Prostate gland (tissue), 2 donors: Measurements from ENCODE around the gene NUP153.
"Not testable (repeated sequence)": the region's sequence is repeated elsewhere in the genome, so short reads cannot be mapped to it uniquely, and the experiment has no call there.

Experiments
- POLR2A ChIP-seq: fragments of 450-650 bp; IDR thresholded peaks from one replicate; pipeline ENCODE4 v1.6.1; 2016; ENCODE audit warnings: antibody characterized with exemption, mild to moderate bottlenecking
- POLR2AphosphoS5 ChIP-seq: sonication (generic); formaldehyde crosslinking; IDR thresholded peaks from one replicate; pipeline ENCODE4 v1.6.1; 2017; ENCODE audit warnings: antibody characterized with exemption
- TF ChIP-seq, protein P1 (sequence below), 4 experiments: fragments of 200-600 bp in 2 of 4; fragments of 450-650 bp in 2 of 4; sonication (generic) in 2 of 4; IDR thresholded peaks; 1 replicate in 3 of 4; 2 replicates in 1 of 4; pipeline ENCODE4 v1.5.1; 2016 to 2019; ENCODE audit warnings: antibody characterized with exemption in 4 of 4, mild to moderate bottlenecking in 2 of 4, moderate library complexity in 2 of 4

DNA sequence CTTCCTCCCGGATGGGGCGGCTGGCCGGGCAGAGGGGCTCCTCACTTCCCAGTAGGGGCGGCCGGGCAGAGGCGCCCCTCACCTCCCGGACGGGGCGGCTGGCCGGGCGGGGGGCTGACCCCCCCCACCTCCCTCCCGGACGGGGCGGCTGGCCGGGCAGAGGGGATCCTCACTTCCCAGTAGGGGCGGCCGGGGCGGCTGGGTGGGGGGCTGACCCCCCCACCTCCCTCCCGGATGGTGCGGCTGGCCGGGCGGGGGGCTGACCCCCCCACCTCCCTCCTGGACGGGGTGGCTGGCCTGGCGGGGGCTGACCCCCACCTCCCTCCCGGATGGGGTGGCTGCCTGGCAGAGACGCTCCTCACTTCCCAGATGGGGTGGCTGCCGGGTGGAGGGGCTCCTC lies 28.6 kb upstream of the NUP153 start:
- TF ChIP-seq, protein P1, sequence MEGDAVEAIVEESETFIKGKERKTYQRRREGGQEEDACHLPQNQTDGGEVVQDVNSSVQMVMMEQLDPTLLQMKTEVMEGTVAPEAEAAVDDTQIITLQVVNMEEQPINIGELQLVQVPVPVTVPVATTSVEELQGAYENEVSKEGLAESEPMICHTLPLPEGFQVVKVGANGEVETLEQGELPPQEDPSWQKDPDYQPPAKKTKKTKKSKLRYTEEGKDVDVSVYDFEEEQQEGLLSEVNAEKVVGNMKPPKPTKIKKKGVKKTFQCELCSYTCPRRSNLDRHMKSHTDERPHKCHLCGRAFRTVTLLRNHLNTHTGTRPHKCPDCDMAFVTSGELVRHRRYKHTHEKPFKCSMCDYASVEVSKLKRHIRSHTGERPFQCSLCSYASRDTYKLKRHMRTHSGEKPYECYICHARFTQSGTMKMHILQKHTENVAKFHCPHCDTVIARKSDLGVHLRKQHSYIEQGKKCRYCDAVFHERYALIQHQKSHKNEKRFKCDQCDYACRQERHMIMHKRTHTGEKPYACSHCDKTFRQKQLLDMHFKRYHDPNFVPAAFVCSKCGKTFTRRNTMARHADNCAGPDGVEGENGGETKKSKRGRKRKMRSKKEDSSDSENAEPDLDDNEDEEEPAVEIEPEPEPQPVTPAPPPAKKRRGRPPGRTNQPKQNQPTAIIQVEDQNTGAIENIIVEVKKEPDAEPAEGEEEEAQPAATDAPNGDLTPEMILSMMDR (IDR thresholded peaks at IDR 0.05): not testable (repeated sequence)
- not testable (repeated sequence) for TF ChIP-seq POLR2A, POLR2AphosphoS5
